Measurements from ENCODE around the gene KIAA1671.

Gene KIAA1671

GRCh38 chr22:24962835-24963234 is 10.3 kb downstream of the KIAA1671 start:
- H3K4me3 Mint-ChIP-seq: no peak overlapping the region
- H3K9me3 Mint-ChIP-seq: no peaks in the 10 kb centered on the region
- H3K4me1 Mint-ChIP-seq (ENCODE audit: low read depth): no peaks in the 10 kb centered on the region
- no peaks in the 10 kb centered on the region for H3K36me3 Mint-ChIP-seq (ENCODE audit: low read depth)
- intact Hi-C loops (cut with micrococcal nuclease): no loop called here
- no peaks in the 10 kb centered on the region for H3K27me3 Mint-ChIP-seq
- no peak overlapping the region for H3K27ac Mint-ChIP-seq

- Mint-ChIP-seq H3K4me1 (ENCODE audit: low read depth) (no peaks in the 10 kb centered on the region), H3K36me3 (ENCODE audit: low read depth) (no peaks in the 10 kb centered on the region), H3K4me3 (no peak overlapping the region), H3K9me3 (no peaks in the 10 kb centered on the region), H3K27ac (no peak overlapping the region), H3K27me3 (no peaks in the 10 kb centered on the region)
- intact Hi-C loops (cut with micrococcal nuclease): no loop called here
These were observed 11.9 kb downstream of the KIAA1671 start for GRCh38 chr22:24964441-24964840.

DNA sequence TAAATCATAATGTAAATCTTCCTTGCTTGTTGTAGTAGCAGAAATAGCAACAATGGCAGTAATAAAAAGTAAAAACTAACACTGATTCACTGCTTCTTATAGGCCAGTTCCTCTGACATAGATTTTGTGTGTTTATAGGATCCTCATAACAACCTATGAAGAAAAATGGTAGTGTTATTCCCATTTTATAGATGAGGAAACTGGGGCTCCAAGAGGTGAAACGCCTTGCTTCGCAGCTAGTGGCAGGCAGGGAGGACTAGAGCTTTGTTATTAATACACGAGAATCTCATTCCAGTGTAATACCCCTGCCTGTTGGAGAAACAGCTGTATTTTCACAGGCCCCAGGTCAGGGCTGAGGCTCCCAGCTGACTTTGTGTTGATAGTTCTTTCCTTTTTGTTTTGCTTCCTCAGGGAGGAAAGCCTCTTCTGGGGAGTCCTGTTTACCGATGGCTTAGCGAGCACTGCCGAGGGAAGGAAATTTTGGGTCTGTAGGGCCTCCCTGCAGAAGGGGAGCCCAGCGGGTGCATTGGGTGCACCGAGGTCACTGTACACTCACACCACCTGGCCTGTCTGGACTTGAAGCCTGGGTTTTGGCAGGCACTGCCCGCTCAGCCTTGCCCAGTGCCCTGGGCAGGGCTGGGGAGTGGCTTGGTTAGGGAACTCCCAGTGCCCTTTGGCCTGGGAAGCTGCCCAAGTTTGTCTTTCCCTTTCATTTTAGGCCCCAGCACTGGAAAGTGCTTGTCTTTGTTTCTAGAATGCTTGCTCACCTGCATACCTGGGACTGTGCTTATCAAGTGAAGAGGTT is 13.5 kb downstream of the KIAA1671 start:
- Mint-ChIP-seq H3K36me3 (ENCODE audit: low read depth) (no peaks in the 10 kb centered on the region), H3K4me3 (no peak overlapping the region), H3K27me3 (no peaks in the 10 kb centered on the region), H3K27ac (no peak overlapping the region), H3K4me1 (ENCODE audit: low read depth) (no peaks in the 10 kb centered on the region), H3K9me3 (no peaks in the 10 kb centered on the region)
- intact Hi-C loops (cut with micrococcal nuclease): no loop called here

DNA sequence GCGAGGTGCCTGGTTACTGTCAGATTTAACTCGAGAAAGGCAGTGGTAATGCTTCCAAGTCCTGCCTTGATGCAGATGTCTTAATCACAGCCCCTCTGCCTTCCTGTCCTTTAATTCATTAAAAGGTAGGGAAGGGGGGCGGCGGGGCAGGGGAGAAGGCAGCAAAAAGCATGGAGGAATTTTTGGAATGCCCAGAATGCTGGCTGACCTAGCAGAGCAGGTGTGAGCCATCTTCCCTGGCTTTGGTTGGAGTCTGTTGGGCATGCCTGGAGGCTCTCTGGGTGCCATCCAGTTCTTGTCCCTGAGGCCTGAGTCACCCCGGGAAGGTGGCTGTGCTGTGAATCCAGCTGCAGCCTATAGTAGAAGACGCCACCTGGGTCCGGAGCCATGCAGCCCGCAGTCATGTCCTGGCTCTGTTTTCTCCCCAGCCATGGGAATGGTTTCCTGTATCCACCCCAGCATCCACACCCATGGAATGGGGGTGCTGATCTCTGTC is 15.6 kb downstream of the KIAA1671 start:
- intact Hi-C loops (cut with micrococcal nuclease): no loop called here
- no peak overlapping the region for H3K27ac Mint-ChIP-seq
- H3K9me3 Mint-ChIP-seq: no peaks in the 10 kb centered on the region
- H3K4me3 Mint-ChIP-seq: no peak overlapping the region
- no peaks in the 10 kb centered on the region for H3K36me3 Mint-ChIP-seq (ENCODE audit: low read depth)
- H3K4me1 Mint-ChIP-seq (ENCODE audit: low read depth): no peaks in the 10 kb centered on the region
- H3K27me3 Mint-ChIP-seq: no peaks in the 10 kb centered on the region

- no peaks in the 10 kb centered on the region for H3K36me3 Mint-ChIP-seq (ENCODE audit: low read depth)
These were observed 17.2 kb downstream of the KIAA1671 start for GRCh38 chr22:24969560-24970301.

DNA sequence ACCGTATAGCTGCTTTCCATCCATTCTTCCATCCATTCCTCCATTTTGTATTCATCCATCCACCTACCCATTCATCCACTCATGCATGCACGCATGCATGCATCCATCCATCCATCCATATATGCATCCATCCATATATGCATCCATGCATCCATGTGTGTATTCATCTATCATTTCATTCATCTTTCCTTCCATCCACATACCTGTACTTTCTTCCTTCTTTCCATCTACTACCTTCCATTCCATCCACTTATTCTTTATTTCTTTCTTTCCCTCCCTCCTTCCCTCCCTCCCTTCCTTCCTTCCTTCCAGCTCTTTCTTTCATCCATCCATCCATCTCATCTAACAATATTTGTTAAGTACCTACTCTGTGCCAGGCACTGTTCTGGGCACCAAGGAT is 19.9 kb downstream of the KIAA1671 start:
- no peaks in the 10 kb centered on the region for H3K27me3 Mint-ChIP-seq
- H3K4me1 Mint-ChIP-seq (ENCODE audit: low read depth): no peaks in the 10 kb centered on the region
- H3K36me3 Mint-ChIP-seq (ENCODE audit: low read depth): no peaks in the 10 kb centered on the region
- H3K4me3 Mint-ChIP-seq: no peak overlapping the region
- no peaks in the 10 kb centered on the region for H3K9me3 Mint-ChIP-seq
- no peak overlapping the region for H3K27ac Mint-ChIP-seq
- intact Hi-C loops (cut with micrococcal nuclease): no loop called here

More at GRCh38 chr22:24969560-24970301, 17.2 kb downstream of the KIAA1671 start:
- Mint-ChIP-seq H3K4me1 (ENCODE audit: low read depth) (no peaks in the 10 kb centered on the region), H3K27ac (no peak overlapping the region), H3K9me3 (no peaks in the 10 kb centered on the region), H3K27me3 (no peaks in the 10 kb centered on the region), H3K4me3 (no peak overlapping the region)
- intact Hi-C loops (cut with micrococcal nuclease): no loop called here

GRCh38 chr22:24973872-24974271 is 21.4 kb downstream of the KIAA1671 start:
- H3K4me1 Mint-ChIP-seq (ENCODE audit: low read depth): no peaks in the 10 kb centered on the region
- H3K4me3 Mint-ChIP-seq: no peak overlapping the region
- intact Hi-C loops (cut with micrococcal nuclease): no loop called here

GRCh38 chr22:24975125-24975640 is 22.7 kb downstream of the KIAA1671 start:
- Mint-ChIP-seq H3K27me3 (no peaks in the 10 kb centered on the region), H3K4me1 (ENCODE audit: low read depth) (no peaks in the 10 kb centered on the region), H3K36me3 (ENCODE audit: low read depth) (no peaks in the 10 kb centered on the region), H3K4me3 (no peak overlapping the region), H3K9me3 (no peaks in the 10 kb centered on the region), H3K27ac (no peak overlapping the region)
- intact Hi-C loops (cut with micrococcal nuclease): no loop called here

More at GRCh38 chr22:24973872-24974271, 21.4 kb downstream of the KIAA1671 start:
- Mint-ChIP-seq H3K9me3 (no peaks in the 10 kb centered on the region), H3K36me3 (ENCODE audit: low read depth) (no peaks in the 10 kb centered on the region), H3K27me3 (no peaks in the 10 kb centered on the region), H3K27ac (no peak overlapping the region)

- intact Hi-C loops (cut with micrococcal nuclease): no loop called here
- H3K4me1 Mint-ChIP-seq (ENCODE audit: low read depth): no peaks in the 10 kb centered on the region
- no peaks in the 10 kb centered on the region for H3K27me3 Mint-ChIP-seq
- no peaks in the 10 kb centered on the region for H3K36me3 Mint-ChIP-seq (ENCODE audit: low read depth)
- no peaks in the 10 kb centered on the region for H3K9me3 Mint-ChIP-seq
- no peak overlapping the region for H3K27ac Mint-ChIP-seq
- no peak overlapping the region for H3K4me3 Mint-ChIP-seq
These were observed 23.4 kb downstream of the KIAA1671 start for GRCh38 chr22:24975813-24976341.

GRCh38 chr22:24976442-24977218 is 24.1 kb downstream of the KIAA1671 start:
- H3K27ac Mint-ChIP-seq: no peak overlapping the region
- no peaks in the 10 kb centered on the region for H3K36me3 Mint-ChIP-seq (ENCODE audit: low read depth)
- intact Hi-C loops (cut with micrococcal nuclease): no loop called here
- no peaks in the 10 kb centered on the region for H3K27me3 Mint-ChIP-seq
- no peaks in the 10 kb centered on the region for H3K9me3 Mint-ChIP-seq
- H3K4me3 Mint-ChIP-seq: no peak overlapping the region
- H3K4me1 Mint-ChIP-seq (ENCODE audit: low read depth): no peaks in the 10 kb centered on the region

DNA sequence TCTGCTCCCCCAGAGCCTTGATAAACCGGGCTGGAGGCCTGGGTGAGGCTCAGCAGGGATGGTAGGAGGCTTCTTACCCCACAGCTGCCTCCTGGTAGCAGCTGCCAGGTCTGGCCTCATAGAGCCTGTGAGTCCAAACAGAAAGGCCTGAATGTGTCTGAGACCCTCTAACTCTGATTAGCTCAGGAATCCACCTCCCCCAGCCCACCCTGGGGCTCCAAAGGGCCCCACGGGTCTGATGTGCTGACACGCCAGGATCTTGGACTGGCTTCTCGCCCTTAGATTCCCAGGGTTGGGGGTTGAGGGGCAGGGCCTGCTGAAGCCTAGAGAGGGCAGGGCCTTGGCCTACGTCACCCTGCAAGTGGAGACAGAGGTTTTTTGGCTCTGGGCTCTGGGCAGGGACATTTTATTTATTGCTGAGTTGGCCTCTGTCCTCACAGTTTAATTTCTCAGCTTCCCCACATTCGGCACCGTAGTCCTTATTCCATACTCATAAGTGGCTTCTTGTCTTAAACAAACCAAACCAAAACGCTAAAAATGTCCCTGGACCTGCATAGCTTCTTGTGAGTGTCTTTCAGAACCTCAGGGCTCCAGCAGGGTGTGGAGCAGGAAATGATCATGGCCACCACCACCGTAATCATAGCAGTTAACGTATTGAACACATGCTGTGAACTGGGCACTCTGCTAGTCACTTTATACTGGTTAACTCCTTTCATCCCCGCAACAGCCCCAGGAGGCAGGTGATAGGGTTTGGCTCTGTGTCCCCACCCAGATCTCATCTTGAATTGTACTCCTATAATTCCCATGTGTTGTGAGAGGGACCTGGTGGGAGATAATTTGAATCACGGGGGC is 25.1 kb downstream of the KIAA1671 start:
- H3K4me1 Mint-ChIP-seq (ENCODE audit: low read depth): no peaks in the 10 kb centered on the region
- H3K27ac Mint-ChIP-seq: no peak overlapping the region
- H3K36me3 Mint-ChIP-seq (ENCODE audit: low read depth): no peaks in the 10 kb centered on the region
- intact Hi-C loops (cut with micrococcal nuclease): no loop called here
- H3K9me3 Mint-ChIP-seq: no peaks in the 10 kb centered on the region
- no peaks in the 10 kb centered on the region for H3K27me3 Mint-ChIP-seq
- no peak overlapping the region for H3K4me3 Mint-ChIP-seq

- H3K36me3 Mint-ChIP-seq (ENCODE audit: low read depth): no peaks in the 10 kb centered on the region
- H3K4me3 Mint-ChIP-seq: no peak overlapping the region
- H3K4me1 Mint-ChIP-seq (ENCODE audit: low read depth): no peaks in the 10 kb centered on the region
- intact Hi-C loops (cut with micrococcal nuclease): no loop called here
- no peak overlapping the region for H3K27ac Mint-ChIP-seq
- H3K27me3 Mint-ChIP-seq: no peaks in the 10 kb centered on the region
- no peaks in the 10 kb centered on the region for H3K9me3 Mint-ChIP-seq
These were observed 25.8 kb downstream of the KIAA1671 start for GRCh38 chr22:24978308-24978707.

DNA sequence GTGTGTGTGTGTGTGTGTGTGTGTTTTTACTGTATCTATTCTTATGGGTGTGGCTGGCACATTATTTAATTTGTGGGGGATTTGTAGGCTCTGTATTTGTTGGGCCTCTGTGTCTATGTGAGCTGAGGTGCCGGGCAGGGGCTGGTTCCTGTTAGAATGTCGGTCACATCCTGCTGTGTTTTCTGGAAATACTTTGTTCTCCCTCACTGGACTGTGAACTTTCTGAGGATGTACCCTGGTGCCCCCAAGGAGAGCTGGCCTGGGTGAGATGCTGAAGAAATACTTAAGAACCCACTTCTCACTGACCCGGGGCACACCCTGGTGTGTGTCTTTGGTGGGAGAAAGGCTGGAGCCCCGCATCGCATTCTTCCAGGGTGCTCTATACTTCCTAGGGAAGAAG is 28.6 kb downstream of the KIAA1671 start:
- Mint-ChIP-seq H3K36me3 (ENCODE audit: low read depth) (no peaks in the 10 kb centered on the region), H3K4me3 (no peak overlapping the region), H3K27ac (no peak overlapping the region), H3K4me1 (ENCODE audit: low read depth) (peaks cover 8% of the 10 kb centered on the region), H3K27me3 (peaks cover 4% of the 10 kb centered on the region), H3K9me3 (no peaks in the 10 kb centered on the region)
- intact Hi-C loops (cut with micrococcal nuclease): no loop called here

Measured in dendritic cell treated with granulocyte-macrophage colony-stimulating factor and Interleukin-4, amounts not matched to agents 40 ng/mL and 50 ng/mL, for 4 days (primary cell).